ENCODE results near the gene OAT.

The OAT gene

DNA sequence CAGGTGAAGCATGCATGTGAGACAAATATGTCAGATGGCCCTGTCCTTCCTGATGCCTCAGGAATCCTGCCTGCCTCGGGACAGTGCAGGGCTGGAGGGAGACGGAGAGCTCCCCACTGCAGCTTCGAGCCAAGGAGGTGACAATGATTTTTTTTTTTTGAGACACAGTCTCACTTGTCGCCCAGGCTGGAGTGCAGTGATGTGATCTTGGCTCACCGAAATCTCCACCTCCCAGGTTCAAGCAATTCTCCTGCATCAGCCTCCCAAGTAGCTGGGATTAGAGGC lies 68.8 kb downstream of the OAT start:
- DNase-seq, result no peak

- no peak for DNase-seq
Measured at GRCh38 chr10:124349231-124349995, 69.3 kb downstream of the OAT start.

DNA sequence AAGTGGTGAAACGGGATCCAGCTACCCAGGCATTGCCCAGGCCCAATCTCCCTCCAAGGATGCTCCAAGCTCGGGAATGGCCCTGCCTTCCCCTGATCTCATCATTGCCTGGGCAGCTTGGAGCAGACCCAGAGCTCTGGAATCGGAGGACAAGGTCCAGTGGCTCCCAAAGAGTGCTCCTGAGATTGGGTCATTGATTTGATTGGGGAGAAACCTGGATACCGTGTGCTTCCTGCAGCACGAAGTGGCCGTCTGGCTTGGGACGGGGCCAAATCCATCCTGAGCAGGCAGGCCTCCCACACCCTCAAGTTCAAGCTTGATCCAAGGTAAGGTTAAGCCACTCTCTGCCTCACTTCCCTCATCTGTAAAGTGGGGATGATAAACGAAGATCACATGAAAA lies 69.9 kb downstream of the OAT start:
- DNase-seq, result no peak

DNA sequence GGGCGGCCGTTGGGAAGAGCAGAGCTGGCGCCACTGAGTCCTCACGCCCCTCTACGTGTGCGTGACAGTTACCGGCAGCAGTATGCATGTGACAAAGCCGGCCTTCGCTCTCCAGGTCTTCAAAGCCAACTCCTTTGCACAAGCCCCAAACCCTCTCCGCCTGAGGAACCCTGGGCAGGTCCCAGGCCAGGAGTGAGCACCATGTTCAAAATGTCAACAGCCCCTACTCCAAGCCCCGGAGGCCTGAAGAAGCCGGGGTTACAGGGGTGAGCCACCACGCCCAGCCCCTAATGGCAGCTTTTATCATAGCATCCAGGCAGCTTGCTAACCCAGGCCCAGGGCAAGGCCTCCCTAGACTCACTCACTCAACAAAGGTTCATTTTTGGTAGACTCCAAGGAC lies 70.8 kb downstream of the OAT start:
- no peak for DNase-seq
